Activated CD8-positive, alpha-beta memory T cell treated with anti-CD3 and anti-CD28 coated beads for 4 hours (primary cell): ENCODE measurements around the gene SLC29A3.
"Not testable (repeated sequence)": the region's sequence is repeated elsewhere in the genome, so short reads cannot be mapped to it uniquely, and the experiment has no call there.

Source experiments
- DNase-seq, 2 donors: peaks; one replicate each; pipeline ENCODE4 v3.0.0-alpha.2; 2020; ENCODE audit warnings: low read depth in 2 of 2

Gene SLC29A3

DNA sequence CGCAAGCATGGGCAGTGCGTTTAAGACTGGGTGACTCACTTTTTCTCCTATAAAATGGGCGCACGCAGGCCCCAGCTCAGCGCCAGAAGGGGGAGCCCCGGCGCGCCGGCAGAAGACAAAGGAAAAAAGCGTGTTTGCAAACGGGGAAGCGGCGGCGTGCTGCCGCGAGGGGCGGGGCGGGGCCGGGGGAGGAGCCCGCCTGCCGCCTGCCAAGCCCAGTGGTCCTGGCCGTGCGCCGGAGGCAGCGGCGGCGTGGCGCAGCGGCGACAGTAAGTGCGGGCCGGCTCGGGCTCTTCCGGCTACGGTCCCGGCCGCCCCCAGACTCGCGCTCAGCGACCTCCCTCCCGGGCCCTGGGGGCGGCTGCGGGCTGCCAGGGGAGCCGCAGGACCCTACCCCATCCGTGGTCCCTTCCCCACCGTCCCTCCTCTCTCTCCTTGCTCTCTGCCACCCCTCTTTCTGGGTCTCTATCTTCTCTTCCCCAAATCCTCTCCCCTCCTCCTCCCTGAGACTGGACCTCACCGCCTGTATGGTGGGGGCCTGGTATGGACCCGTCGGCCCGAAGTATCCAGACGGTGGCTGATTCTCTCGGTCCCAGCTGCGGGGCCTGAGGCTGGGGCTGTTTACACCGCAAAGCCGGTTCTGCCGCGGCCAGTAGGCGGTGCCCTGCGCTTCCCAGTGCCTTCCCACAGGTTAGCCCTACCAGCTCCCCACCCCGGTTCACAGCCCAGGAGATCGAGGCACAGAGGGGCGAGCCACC is at the start of gene SLC29A3:
TSS of gene SLC29A3 (plus strand) at position 218 of the 758 bp plus-strand sequence. CDS start at position 269, 51 bp downstream.
- DNase-seq = peak; percentile 71 to 77

DNA sequence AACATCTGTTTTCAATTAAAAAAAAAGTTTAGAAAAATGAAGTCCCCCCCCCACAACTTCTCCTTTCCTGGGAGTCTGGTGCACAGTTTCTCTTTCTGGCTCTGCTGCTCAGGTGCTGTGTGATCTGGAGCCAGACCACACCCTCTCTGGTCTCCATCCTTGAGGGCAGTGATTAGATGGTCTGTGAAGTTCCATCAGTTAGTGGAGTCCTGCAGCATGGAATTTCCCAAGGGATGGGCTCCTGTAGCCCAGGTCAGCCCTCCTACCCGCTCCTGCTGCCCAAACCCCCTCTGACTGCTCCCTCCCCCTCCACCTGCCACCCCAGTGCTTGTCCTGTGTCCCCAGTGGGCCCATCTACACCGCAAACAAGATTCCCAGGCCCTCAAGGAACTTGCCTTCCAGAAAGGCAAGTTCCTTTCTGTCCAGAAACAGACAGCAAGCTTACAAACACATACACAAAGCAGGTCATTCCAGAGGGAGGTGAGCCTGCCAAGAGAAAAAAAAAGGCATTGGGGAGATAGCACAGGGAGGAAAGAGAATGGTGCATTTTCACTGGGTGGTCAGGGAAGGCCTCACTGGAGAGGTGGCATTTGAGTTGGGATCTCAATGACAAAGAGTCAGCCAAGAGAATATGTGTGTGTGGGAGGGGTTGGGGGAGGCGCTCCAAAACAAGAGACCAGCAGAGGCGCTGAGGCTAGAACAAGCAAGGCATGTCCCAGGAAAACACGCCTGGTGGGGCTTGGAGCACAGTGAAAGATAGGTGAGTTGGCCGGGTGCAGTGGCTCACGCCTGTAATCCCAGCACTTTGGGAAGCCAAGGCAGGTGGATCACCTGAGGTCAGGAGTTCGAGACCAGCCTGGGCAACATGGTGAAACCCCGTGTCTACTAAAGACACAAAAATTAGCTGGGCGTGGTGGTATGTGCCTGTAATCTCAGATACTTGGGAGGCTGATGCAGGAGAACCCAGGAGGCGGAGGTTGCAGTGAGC is 49.5 kb upstream of the SLC29A3 start:
- no peak for DNase-seq

DNA sequence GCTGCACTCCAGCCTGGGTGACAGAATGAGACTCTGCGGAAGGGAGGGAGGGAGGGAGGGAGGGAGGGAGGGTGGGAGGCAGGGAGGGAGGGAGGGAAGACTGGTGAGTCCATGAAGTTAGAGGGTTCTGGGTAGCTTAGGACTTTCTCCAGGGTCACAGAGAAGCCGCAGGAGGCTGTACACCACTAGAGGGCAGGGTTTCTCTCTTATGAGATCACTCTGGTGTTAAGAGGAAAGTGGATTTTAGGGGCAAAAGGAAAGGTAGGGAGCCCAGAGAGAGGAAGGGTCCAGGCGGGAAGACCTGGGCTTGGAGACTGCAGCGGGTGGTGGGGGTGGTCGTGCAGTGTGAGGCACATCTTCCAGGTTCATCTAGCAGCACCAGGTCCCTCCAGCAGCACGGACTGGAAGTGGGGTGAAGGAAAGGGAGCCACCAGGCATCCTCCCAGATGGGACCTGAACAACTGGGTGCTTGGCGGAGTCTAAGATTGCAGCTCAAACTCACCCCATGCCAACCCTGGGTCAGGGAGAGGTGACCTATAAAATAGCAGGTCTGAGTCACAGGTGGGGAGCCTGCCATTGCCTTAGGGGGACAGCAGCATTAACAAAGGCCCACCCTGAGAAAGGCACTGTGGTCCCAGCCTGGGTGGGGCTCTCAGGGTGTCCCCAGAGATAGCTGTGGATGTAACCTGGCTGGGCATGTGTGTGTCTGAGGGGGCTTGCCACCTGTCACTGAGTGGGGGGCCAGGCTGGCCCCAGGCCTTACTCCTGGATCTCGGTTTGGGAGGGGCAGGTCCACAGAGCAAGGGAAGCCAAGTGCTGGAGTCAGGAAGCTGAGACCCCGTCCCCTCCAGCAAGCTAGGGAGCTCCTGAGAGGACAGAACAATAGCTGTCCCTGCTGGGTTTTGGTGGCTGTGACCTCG is 48.5 kb upstream of the SLC29A3 start:
- no peak for DNase-seq

DNA sequence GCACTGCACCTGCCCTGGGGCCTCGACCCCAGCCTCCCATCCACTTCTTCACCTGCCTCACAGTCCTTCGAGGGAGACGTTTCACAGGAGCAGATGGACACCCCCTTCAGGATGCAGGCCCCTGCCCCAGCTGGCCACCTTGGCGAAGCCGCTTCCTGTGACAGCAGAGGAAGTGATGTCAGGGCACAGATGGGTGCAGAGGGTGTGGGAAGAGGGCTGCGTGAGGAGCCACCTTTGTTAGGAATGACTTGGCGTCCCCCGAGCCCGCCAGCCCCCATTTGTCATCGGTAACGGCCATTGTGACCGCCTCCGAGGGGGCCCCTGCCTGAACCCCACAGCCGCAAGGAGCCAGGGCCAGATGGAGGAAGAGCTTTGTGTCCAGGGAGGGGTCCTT is 47.4 kb upstream of the SLC29A3 start:
- no peak for DNase-seq

DNA sequence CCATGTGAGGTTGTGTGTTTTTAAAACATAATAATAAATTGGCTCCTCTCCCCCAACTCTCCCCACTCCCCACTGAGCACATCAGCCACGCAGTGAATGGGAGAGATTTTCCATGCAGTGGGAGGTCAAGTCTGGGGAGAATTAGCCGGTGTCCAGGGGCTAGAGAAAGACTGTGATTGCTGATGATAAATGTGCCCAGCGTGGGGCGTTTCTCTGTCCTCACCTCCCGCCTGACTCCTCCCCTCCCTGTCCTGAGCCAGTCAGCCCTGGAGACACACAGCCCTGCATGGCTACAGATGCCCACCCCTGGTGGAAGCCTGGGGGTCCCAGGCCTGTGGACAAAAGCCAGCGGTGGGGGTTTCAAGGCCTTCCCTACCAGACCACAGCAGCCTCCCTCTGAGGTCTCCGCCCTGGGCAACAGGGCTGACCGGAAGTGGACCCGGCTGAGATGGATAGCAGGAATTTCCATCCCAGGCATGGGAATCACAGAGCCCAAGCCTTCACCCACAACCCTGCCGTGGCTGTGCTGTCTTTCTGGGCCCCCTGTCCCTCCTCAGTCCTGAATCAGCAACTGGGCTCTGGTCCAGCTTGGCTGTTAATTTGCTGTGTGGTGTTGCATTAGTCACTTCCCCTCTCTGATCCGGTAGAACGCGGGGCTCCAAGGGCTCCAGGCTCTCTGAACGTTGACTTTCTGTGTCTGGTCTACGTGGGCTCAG is 46.8 kb upstream of the SLC29A3 start:
- no peak for DNase-seq

DNA sequence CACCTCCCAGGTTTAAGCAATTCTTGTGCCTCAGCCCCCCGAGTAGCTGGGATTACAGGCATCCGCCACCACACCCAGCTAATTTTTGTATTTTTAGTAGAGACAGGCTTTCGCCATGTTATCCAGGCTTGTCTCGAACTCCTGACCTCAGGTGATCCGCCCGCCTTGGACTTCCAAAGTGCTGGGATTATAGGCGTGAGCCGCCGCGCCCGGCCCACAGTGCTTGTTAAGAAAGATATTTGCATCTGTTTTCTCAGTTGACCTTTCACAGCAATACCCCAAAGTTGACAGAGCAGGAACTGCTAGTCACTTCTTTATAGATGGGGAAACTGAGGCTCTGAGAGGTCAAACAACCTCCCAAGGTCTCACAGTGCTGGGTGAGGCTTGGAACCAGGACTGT is 46.1 kb upstream of the SLC29A3 start:
- not testable (repeated sequence) for DNase-seq

DNA sequence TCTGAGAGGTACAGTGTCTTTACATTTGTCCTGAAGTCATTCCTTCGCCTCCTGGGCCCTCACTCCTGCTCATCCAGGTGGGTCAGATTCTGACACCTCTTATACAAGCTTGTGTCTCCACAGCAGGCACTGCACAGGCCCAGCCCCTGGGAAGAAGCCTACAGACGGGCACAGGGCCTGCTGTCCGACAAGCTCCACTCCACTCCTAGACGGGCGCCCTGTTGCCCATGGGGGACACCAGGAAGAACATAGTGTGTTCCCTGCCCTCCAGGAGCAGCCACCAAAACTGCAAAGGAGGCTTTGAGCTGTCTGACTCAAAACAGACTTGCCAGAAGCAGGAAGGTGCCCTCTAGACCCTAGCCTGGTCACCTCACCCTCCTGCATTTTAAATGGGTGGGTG is 45.6 kb upstream of the SLC29A3 start:
- DNase-seq = no peak

DNA sequence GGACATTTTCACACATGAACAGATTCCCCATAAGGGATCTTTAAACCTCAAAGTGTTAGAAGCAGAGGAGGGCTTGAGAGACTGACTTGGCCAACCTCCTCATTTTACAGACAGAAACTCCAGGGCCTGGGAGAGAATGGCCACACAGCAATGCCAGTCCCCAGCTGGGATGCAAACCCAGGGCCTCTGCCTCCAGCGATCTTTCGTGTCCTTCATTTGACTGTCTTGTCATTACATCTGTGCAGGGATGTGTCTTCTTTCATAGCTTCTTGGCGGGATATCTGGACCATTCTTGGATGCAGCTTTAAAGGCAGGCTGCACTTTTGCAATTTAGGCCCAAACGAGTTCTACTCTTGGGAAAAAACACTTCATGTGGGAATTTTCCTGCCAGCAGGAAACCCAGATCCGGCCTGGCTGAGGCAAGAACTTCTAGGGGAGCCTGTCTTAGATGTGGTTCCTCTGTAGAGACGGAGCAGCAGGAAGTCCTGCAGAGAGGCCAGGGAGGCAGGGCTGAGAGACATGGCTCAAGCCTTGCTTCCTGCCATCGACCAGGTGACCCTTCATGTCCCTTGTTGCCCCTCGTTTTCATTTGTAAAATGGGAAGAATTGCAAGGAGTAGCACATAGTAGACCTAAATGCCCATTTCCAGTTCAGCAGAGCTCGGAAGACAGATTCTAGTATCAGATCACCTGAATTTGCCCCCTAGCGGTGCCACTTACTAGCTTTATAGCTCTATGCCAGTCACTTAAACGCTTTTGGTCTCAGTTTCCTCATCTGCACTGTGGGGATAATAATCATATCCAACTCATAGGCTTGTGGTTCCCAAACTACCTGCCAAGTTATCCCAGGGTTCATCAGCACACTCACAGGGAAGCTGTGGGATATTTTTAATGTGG is 43.9 kb upstream of the SLC29A3 start:
- DNase-seq = no peak

DNA sequence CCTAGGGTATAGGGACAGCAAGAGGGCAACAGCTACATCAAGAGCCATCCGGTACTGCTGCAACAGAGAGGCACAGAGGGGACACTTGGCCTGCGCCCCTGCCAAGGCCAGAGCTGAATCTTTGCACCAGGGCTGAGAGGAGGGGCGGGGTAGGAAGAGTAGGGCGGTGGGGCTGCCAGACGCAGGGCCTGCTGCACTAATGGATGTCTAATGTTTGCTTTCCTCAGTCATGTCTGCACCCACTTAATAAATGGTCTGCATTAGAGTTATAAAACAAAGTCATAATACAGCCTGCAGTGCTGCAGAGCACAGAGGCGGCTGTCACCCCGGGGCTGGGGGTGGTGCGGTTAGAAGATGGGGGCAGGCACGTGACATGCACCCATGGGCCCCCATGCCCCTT is 42.2 kb upstream of the SLC29A3 start:
- DNase-seq = no peak

DNA sequence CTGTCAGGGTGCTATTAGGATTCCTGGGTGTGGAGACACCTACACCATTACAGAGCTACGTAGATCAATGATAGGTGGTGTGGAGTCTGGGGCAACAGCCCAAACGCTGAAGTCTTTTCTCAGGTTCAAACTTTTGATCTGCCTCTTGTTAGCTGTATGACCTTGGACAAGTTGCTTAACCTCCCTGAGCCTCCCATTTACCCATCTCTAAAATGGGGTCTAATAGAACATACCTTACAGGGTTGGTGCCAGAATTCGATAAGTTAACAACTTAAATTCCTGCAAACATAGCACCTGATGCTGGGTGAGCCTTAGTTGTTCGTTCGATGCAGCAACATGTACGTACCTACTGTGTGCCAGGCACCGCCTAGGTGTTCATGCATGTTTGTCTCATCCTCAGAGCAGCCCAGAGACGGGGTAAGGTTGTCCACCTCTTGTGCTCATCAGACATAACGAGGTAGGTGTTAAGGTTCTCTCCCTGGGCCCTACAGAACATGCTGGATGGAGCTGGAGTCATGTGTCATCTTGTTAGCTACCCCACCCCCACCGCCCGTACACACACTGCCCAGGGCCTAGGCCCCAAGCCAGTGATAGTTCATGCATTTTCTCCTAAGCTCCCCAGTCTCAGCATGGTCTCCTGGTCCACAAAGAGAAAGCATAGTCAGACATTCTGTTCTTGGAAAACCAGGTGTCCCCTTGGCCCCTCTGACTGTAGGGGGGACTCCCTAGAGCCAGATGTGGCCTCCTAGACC is 41.0 kb upstream of the SLC29A3 start:
- DNase-seq = no peak

DNA sequence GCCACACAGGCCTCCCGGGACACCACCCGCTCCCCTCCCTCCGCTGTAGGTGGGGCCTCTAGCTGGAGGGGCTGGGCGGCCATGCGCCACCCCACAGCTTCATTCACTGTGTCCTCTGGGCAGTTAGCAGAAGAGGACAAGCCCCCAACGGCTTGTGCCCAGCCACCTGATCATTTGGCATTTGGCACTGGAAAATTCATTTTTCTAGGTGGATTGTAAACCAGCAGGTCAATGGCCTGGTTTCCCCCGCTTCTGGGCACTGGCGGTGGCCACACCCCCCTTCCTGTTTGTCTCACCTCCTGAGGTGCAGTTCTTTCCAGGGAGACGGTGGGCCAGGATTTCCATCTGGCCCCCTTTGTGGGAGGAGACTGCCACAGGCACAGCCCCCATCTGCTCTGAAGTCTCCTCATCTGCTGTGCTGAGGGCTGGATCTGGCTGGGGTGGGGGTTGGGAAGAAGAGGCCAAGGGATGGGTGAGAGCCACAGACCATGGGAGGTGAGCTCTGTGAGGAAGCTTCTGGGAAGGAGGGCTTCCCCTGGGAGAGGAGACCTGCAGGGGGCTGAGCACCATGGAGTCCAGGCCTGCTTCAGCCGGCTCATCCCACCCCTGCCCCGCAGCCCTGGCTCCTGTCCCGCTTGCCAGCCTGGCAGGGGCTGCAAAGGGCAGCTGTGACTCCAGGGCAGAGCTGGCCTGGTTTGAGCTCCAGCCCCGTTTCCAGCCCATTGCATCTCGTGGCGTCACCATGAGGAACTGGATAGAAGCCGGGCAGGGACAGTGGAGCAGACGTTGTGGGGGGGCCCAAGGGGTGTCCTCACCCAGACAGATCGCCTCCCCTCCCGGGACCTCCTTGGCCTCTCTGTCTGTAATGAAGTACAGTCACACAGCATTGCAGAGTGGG is 40.1 kb upstream of the SLC29A3 start:
- DNase-seq = no peak

DNA sequence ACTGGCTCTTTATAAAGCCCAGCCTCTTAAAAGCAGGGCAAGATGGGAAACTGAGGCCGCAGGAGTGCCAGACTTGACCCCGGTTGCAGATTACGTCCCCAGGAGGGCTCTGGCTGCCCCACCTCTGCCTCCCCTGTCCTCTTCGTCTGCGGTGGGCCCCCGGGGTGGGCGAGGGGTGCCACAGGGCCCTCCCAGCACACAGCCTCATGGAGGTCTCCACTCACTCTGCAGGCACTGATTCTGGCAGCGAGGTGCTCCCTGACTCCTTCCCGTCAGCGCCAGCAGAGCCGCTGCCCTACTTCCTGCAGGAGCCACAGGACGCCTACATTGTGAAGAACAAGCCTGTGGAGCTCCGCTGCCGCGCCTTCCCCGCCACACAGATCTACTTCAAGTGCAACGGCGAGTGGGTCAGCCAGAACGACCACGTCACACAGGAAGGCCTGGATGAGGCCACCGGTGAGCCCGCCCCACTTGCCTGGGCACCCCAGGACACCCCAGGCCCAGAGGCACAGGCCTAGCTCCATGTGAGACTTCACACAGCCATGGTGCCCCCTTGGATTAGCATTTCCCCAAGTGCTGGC is 39.4 kb upstream of the SLC29A3 start:
- no peak for DNase-seq

DNA sequence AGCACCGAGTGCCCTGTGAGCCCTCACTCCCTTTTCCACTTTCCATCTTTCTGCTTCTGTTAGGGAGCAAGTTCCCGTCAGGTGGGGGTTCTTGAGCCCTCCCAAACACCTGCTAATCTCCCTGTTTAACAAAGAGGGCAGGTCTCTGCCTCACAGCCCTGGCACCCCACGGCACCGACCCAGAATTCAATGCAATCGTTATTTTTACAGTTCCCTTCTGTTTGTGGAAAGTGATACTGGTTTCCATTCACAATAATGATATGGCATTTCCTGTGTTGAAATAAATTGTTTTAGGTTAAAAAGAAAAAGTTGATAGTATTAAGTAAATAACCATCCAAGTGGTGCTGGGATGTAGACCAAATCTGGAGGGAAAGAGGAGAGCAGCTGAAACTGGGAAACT is 38.8 kb upstream of the SLC29A3 start:
- DNase-seq = no peak

DNA sequence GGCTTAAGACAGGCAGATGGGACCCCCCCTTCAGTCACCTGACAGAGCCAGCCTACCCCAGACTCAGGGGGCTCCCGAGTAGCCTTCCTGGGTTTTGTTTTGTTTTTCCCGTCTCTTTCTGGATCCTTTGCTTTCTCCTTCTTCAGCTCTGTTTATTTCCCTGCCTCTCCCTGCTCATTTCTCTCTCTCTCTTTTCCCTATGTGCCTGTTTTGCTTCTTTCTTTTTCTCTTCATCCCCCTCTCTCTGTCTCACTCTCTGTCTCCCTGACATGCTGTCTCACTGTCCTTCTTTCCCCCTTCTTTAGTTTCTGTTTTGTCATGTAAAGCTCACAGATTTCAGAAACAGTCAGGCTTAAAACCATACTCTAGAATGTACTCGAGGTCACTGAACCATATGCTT is 38.2 kb upstream of the SLC29A3 start:
- DNase-seq = no peak

DNA sequence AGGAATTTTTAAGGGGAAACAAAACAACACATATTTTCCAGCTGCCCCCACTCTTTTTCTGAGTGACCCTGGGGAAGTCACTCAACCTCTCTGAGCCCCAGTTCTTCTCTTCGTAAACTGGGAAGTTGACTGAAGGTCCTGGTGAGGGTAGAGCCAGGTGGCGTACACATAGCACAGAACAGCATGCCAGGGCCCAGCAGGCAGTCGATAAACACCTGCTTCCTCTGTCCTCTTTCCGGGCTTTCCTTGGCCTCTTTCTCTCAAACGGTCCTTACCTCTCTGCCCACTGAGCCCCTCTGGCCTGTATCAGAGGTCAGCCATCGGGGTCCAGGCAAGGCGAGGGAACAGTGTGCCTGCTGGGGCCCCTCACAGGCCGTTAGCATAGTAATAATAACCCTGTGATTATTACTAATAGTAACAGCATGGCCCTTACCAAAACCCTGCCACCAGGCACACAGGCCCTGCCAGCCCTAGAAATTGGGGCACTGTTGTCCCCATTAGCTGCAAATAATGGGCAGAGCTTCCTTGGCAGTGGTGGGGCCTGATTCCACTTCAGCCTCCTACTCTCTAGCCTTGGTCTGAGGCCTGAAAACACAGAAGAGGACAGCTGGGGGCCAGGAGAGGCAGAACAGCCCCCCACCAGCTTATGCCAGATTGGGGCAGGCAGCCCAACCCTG is 37.3 kb upstream of the SLC29A3 start:
- no peak for DNase-seq

DNA sequence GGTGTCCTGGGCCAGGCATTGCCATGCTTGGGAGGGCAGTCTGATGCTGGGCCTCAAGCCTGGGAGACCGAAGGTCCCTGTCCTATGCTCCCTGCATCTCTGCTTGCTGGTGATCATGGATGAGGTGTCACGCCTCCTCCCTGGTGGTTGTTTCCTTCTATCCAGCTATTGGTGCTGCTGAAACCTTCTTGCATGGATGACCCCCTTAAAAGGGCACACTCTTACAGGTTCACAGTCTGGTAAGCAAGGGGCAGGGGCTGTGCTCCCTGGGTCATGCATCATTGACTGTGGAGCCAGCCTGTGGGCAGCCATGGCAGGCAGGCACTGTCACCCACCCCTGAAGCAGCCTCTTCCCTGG is 36.8 kb upstream of the SLC29A3 start:
- DNase-seq = no peak

DNA sequence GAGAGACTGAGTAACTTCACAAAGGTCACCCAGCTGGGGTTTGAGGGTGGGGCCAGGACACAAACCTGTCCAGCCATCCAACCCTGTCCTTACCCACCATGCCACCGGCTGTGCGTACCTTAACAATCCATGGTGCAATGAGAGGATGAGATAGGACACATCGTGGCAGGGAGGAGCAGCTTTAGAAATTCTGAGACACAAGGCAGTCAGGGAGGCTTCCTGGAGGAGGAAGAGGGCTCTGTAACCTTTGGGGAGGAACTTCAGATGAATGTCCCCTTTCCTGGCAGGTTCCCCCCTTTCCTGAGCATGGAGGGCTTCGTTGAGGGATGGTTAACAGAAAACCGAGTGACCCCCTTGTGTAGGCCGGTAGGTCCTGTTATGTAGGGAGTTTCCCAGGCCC is 35.6 kb upstream of the SLC29A3 start:
- DNase-seq = no peak
